GM23338 (cell line): ENCODE results near the gene ZC3H12C. TPM values are rescaled to one million over a fixed set of nuclear protein-coding genes. Genes with fewer than 3 reads are reported as not detected.
"Not testable (repeated sequence)": the region's sequence is repeated elsewhere in the genome, so short reads cannot be mapped to it uniquely, and the experiment has no call there.

Experiments
- ATAC-seq: fragments of 200-7000 bp; cut with Tn5 transposase; 3 replicates; pipeline ENCODE4 v1.9.1; 2020
- DNase-seq: peaks from one replicate; pipeline ENCODE4 v3.0.0-alpha.2; 2015; ENCODE audit warnings: low spot score
- H2AFZ ChIP-seq: fragments of 200-600 bp; sonication (generic); 2 replicates; pipeline ENCODE4 v1.8.0; 2016; ENCODE audit warnings: antibody characterized with exemption, mild to moderate bottlenecking, moderate library complexity
- H3F3A ChIP-seq: fragments of 200-600 bp; sonication (generic); replicated peaks from 2 replicates; pipeline ENCODE4 v1.8.0; 2017; ENCODE audit warnings: antibody characterized with exemption, mixed run types, low read depth
- H3K27ac ChIP-seq: fragments of 200-600 bp; sonication (generic); 2 replicates; pipeline ENCODE4 v1.6.1; 2016; ENCODE audit warnings: low read depth
- H3K27me3 ChIP-seq: fragments of 200-600 bp; sonication (generic); 2 replicates; pipeline ENCODE4 v1.8.0; 2016; ENCODE audit warnings: mild to moderate bottlenecking, mixed run types, moderate library complexity; ENCODE audit not compliant: insufficient read depth
- H3K36me3 ChIP-seq: fragments of 200-600 bp; sonication (generic); 2 replicates; pipeline ENCODE4 v1.8.0; 2016; ENCODE audit warnings: mild to moderate bottlenecking; ENCODE audit not compliant: insufficient read depth
- H3K4me1 ChIP-seq: fragments of 200-600 bp; sonication (generic); 2 replicates; pipeline ENCODE4 v1.8.0; 2016; ENCODE audit warnings: mild to moderate bottlenecking, moderate library complexity; ENCODE audit not compliant: insufficient read depth
- H3K4me2 ChIP-seq: fragments of 200-600 bp; sonication (generic); 2 replicates; pipeline ENCODE4 v1.7.1; 2017; ENCODE audit warnings: mixed run types
- H3K4me3 ChIP-seq: fragments of 200-600 bp; sonication (generic); 2 replicates; pipeline ENCODE4 v1.6.1; 2016; ENCODE audit warnings: mixed run types
- H3K79me2 ChIP-seq: fragments of 200-600 bp; sonication (generic); replicated peaks from 2 replicates; pipeline ENCODE4 v1.8.0; 2017; ENCODE audit warnings: mild to moderate bottlenecking; ENCODE audit not compliant: insufficient read depth
- H3K9me2 ChIP-seq: fragments of 200-600 bp; sonication (generic); 2 replicates; pipeline ENCODE4 v1.8.0; 2017; ENCODE audit not compliant: insufficient read depth
- H4K20me1 ChIP-seq: fragments of 200-600 bp; sonication (generic); replicated peaks from 2 replicates; pipeline ENCODE4 v1.8.0; 2017; ENCODE audit warnings: mild to moderate bottlenecking; ENCODE audit not compliant: insufficient read depth
- H3K27ac Mint-ChIP-seq: 2 replicates; pipeline ENCODE4 v1.8.0; 2020; ENCODE audit warnings: inconsistent platforms, mild to moderate bottlenecking, moderate library complexity, mixed read lengths
- H3K27me3 Mint-ChIP-seq: 3 replicates; pipeline ENCODE4 v1.8.0; 2022; ENCODE audit warnings: low read depth, mild to moderate bottlenecking, moderate library complexity, mixed read lengths, inconsistent platforms; ENCODE audit not compliant: insufficient read depth, poor library complexity
- H3K36me3 Mint-ChIP-seq: 3 replicates; pipeline ENCODE4 v1.8.0; 2021; ENCODE audit warnings: low read depth, mild to moderate bottlenecking, inconsistent platforms, moderate library complexity, mixed read lengths
- H3K4me1 Mint-ChIP-seq: 3 replicates; pipeline ENCODE4 v1.8.0; 2020; ENCODE audit warnings: mild to moderate bottlenecking, inconsistent platforms, mixed read lengths
- H3K4me3 Mint-ChIP-seq: 3 replicates; pipeline ENCODE4 v1.8.0; 2021; ENCODE audit warnings: moderate library complexity, mild to moderate bottlenecking, inconsistent platforms, mixed read lengths
- H3K9me3 Mint-ChIP-seq: 3 replicates; pipeline ENCODE4 v1.8.0; 2020; ENCODE audit warnings: moderate library complexity, mild to moderate bottlenecking, inconsistent platforms, mixed read lengths
- CREB1 ChIP-seq: fragments of 250-450 bp; sonication (Bioruptor Pico); IDR thresholded peaks from 2 replicates; pipeline ENCODE4 v1.5.0; 2020; ENCODE audit warnings: low read depth, mild to moderate bottlenecking, moderate library complexity
- ETS1 ChIP-seq: IDR thresholded peaks from 2 replicates; pipeline ENCODE4 v1.6.1; 2016; ENCODE audit warnings: antibody characterized with exemption
- EZH2 ChIP-seq: fragments of 200-600 bp; sonication (generic); IDR thresholded peaks from one replicate; pipeline ENCODE4 v1.8.0; 2017; ENCODE audit warnings: antibody characterized with exemption, mild to moderate bottlenecking, low read depth; ENCODE audit not compliant: unreplicated experiment
- EZH2phosphoT487 ChIP-seq: fragments of 200-600 bp; sonication (generic); IDR thresholded peaks from one replicate; pipeline ENCODE4 v1.8.1; 2018; ENCODE audit warnings: antibody characterized with exemption; ENCODE audit not compliant: unreplicated experiment
- NANOG ChIP-seq: IDR thresholded peaks from 2 replicates; pipeline ENCODE4 v1.6.1; 2016; ENCODE audit warnings: antibody characterized with exemption, borderline replicate concordance
- REST ChIP-seq: IDR thresholded peaks from one replicate; pipeline ENCODE4 v1.6.1; 2018; ENCODE audit warnings: antibody characterized with exemption; ENCODE audit not compliant: unreplicated experiment
- ZNF114 ChIP-seq: fragments of 250-450 bp; sonication (Bioruptor Pico); IDR thresholded peaks from 2 replicates; pipeline ENCODE4 v1.5.0; 2020; ENCODE audit warnings: mild to moderate bottlenecking, moderate library complexity
- ZNF331 ChIP-seq: fragments of 250-450 bp; sonication (Bioruptor Pico); IDR thresholded peaks from 2 replicates; pipeline ENCODE4 v1.5.0; 2020; ENCODE audit warnings: low read depth, mild to moderate bottlenecking, moderate library complexity
- ZNF462 ChIP-seq: fragments of 250-450 bp; sonication (Bioruptor Pico); IDR thresholded peaks from 2 replicates; pipeline ENCODE4 v1.5.0; 2020; ENCODE audit warnings: mild to moderate bottlenecking, moderate library complexity
- polyA plus RNA-seq: library from polyadenylated mRNA; unstranded; fragments of >200 nt; fragmentation: Nextera tagmentation; extraction: Ambion mirVana; gene quantifications from 2 replicates; pipeline ENCODE4 v1.2.1, GENCODE V29; 2016
- total RNA-seq: library from RNA; depleted of rRNA; stranded (reverse); fragments of >200 nt; shearing (Covaris generic); gene quantifications from 2 replicates; pipeline ENCODE4 v1.2.3, GENCODE V29; 2014

ZC3H12C gene
- total and polyA plus RNA-seq, 2 experiments from 2014 or later = 0.55 to 2.4 TPM

- not testable (repeated sequence) for H3K27me3 ChIP-seq, H3K4me3 Mint-ChIP-seq, H3K4me1 ChIP-seq, H3K27me3 Mint-ChIP-seq, H3K36me3 ChIP-seq, H3K79me2 ChIP-seq, H4K20me1 ChIP-seq, H3K4me3 ChIP-seq, H3K4me2 ChIP-seq, DNase-seq, ATAC-seq, H3K36me3 Mint-ChIP-seq, H3K4me1 Mint-ChIP-seq, H3K27ac ChIP-seq, H3F3A ChIP-seq, H3K9me3 Mint-ChIP-seq, H3K27ac Mint-ChIP-seq, H2AFZ ChIP-seq
- peaks cover 11% of the 10 kb centered on the region for H3K9me2 ChIP-seq
Observed at GRCh38 chr11:110068001-110068400, 25.2 kb upstream of the ZC3H12C start.

- H3K4me1 ChIP-seq = no peaks in the 10 kb centered on the region
- no peaks in the 10 kb centered on the region for H3K27me3 ChIP-seq
- H3K4me1 Mint-ChIP-seq = 0 out of 3 replicates have a peak, but pooled peaks cover 3% of the 10 kb centered on the region
- no peaks in the 10 kb centered on the region for H3K79me2 ChIP-seq
- no peaks in the 10 kb centered on the region for H3K27me3 Mint-ChIP-seq
- no peak overlapping the region for H3K4me2 ChIP-seq
- H4K20me1 ChIP-seq = no peaks in the 10 kb centered on the region
- H3K9me2 ChIP-seq = peaks cover 14% of the 10 kb centered on the region
- no peak overlapping the region for H3K27ac Mint-ChIP-seq
- H2AFZ ChIP-seq = no peak overlapping the region; the same call in 1 of the 2 replicates
- no peak for DNase-seq
- H3K36me3 Mint-ChIP-seq = no peaks in the 10 kb centered on the region
- no peak for ATAC-seq
- no peak overlapping the region for H3K27ac ChIP-seq
- no peaks in the 10 kb centered on the region for H3F3A ChIP-seq
- no peak overlapping the region for H3K4me3 Mint-ChIP-seq
- H3K4me3 ChIP-seq = no peak overlapping the region
- no peaks in the 10 kb centered on the region for H3K36me3 ChIP-seq
- H3K9me3 Mint-ChIP-seq = no peaks in the 10 kb centered on the region
- no peak for TF ChIP-seq NANOG
- TF ChIP-seq ETS1 = no peak
- no peak for TF ChIP-seq ZNF114 (CRISPR knock-in tag)
- no peak for TF ChIP-seq EZH2
- TF ChIP-seq REST = no peak
- TF ChIP-seq ZNF462 (CRISPR knock-in tag) = no peak
- TF ChIP-seq EZH2phosphoT487 = no peak
- TF ChIP-seq CREB1 (CRISPR knock-in tag) = no peak
- no peak for TF ChIP-seq ZNF331 (CRISPR knock-in tag)
Observed at GRCh38 chr11:110069158-110069737, 23.9 kb upstream of the ZC3H12C start.
